ENCODE measurements around the gene CPNE8.

CPNE8 gene

DNA sequence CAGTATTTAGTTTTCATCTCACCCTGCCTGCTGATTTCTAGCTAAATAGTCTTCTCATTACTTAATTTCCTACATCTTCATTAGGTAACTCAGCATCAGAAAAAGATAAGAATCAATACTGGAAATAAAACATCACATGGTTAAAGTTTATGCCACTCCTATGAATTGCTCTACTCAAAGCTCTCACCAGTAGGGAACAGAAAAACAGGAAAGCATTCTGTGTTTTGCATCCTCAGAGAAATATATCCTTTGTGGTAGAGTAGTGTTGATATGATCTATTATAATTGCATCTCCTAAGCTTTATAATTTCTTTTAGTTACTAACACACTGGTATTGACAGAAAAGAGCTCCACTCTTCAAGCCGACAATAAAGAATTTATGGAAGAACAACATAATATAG, 9.9 kb downstream of the CPNE8 start:
- no peak overlapping the region for H2AFZ ChIP-seq (ENCODE audit: low read length, unreplicated experiment)
- H3K4me3 ChIP-seq (ENCODE audit: low read depth, low read length), result no peak overlapping the region
- no peak overlapping the region for H3K27ac ChIP-seq (ENCODE audit: low read depth, low read length)
- no peaks in the 10 kb centered on the region for H3K36me3 ChIP-seq (ENCODE audit: insufficient read depth, low read length)
- peaks cover 4% of the 10 kb centered on the region for H3K79me2 ChIP-seq (ENCODE audit: control insufficient read depth, insufficient read depth, low read length, unreplicated experiment)
- H3K4me1 ChIP-seq (ENCODE audit: control insufficient read depth, insufficient read depth, low read length, unreplicated experiment), result no peaks in the 10 kb centered on the region
- H3K27me3 ChIP-seq (ENCODE audit: insufficient read depth, low read length), result no peaks in the 10 kb centered on the region

DNA sequence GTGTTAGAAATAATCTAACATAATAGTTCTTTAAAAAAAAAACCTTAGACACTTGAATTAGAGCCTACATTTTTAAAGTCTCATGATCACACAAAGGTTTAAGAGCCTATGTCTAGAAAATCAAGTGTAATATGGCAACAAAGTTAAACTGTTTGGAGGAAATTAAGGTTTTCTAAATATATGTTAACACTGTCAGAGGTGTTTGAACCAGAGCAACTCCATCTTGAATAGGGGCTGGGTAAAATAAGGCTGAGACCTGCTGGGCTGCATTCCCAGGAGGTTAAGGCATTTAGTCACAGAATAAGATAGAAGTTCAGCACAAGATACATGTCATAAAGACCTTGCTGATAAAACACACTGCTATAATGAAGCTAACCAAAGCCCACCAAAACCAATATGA, 12.4 kb downstream of the CPNE8 start:
- Histone ChIP-seq H3K4me1 (ENCODE audit: control insufficient read depth, insufficient read depth, low read length, unreplicated experiment) (no peaks in the 10 kb centered on the region), H3K27ac (ENCODE audit: low read depth, low read length) (no peak overlapping the region), H2AFZ (ENCODE audit: low read length, unreplicated experiment) (no peak overlapping the region), H3K27me3 (ENCODE audit: insufficient read depth, low read length) (no peaks in the 10 kb centered on the region), H3K79me2 (ENCODE audit: control insufficient read depth, insufficient read depth, low read length, unreplicated experiment) (no peaks in the 10 kb centered on the region), H3K4me3 (ENCODE audit: low read depth, low read length) (no peak overlapping the region), H3K36me3 (ENCODE audit: insufficient read depth, low read length) (no peaks in the 10 kb centered on the region)

DNA sequence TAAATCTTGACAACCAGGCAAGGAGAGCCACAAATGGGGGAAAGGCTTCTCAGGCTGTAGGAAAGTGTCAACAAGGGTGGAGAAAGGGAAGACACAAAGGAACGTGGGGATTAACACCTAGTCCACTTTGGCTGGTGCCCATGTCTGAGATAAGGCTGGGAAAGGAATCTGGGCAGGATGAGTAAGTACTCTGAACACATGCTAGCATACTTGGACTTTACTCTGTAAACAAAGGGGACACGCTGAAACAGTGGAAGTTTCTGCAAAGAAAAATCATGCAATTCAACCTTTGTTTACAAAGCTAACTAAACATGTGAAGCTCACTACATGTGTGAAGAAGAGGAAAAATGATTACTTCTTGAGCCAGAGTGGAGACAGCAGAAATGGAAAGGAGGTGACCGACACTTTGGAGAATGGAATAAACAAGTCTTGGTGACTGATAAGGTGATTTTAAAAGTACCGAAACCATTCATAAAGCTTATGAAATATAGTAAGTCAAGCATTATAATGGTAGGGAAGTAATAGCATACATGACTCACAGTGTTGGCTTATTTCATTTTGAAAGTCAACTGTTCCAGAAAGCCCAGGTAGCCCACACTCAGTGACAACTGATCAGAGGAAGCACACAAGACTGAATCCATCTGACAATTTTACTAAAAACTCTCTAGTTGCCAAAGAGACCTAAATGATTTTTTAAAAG, 13.2 kb downstream of the CPNE8 start:
- no peaks in the 10 kb centered on the region for H3K4me1 ChIP-seq (ENCODE audit: control insufficient read depth, insufficient read depth, low read length, unreplicated experiment)
- no peaks in the 10 kb centered on the region for H3K79me2 ChIP-seq (ENCODE audit: control insufficient read depth, insufficient read depth, low read length, unreplicated experiment)
- H2AFZ ChIP-seq (ENCODE audit: low read length, unreplicated experiment), result no peak overlapping the region
- H3K27me3 ChIP-seq (ENCODE audit: insufficient read depth, low read length), result no peaks in the 10 kb centered on the region
- no peak overlapping the region for H3K27ac ChIP-seq (ENCODE audit: low read depth, low read length)
- H3K4me3 ChIP-seq (ENCODE audit: low read depth, low read length), result no peak overlapping the region
- H3K36me3 ChIP-seq (ENCODE audit: insufficient read depth, low read length), result no peaks in the 10 kb centered on the region

DNA sequence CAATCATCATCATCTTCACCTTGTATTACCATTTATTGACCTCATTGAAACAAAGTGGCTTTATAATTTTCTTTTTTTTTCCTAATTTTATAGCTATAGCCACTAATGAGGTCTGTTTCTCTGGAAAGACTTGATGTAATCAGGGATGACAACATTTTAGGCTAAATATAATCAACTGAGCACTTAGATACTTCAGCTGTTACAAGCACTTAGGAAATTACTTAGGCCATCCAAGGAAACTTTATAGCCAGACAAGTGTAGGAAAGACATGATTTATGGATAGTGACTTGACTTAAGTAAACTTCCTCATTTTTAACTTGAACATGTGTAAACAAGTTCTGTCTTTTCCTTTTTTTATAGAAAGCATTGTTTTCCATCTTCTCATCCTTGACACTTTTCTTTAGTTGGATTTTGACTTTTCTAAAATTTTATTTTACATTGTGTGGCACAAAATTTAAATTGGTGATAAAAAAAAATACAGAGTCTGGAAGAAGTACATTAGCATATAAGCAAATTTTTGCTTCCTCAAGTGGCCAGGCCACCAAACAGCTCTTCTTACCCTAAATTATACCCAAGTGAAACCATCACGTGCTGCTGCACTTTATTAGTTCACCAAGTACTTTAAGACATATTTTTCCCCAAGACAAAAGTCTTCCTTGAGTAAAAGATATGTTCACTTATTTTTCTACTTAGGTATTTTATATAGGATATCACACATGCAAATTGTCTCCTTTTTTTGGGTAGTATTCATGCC, 15.1 kb downstream of the CPNE8 start:
- Histone ChIP-seq H3K79me2 (ENCODE audit: control insufficient read depth, insufficient read depth, low read length, unreplicated experiment) (no peaks in the 10 kb centered on the region), H2AFZ (ENCODE audit: low read length, unreplicated experiment) (no peak overlapping the region), H3K27ac (ENCODE audit: low read depth, low read length) (no peak overlapping the region), H3K4me1 (ENCODE audit: control insufficient read depth, insufficient read depth, low read length, unreplicated experiment) (peaks cover 10% of the 10 kb centered on the region), H3K4me3 (ENCODE audit: low read depth, low read length) (no peak overlapping the region), H3K27me3 (ENCODE audit: insufficient read depth, low read length) (no peaks in the 10 kb centered on the region), H3K36me3 (ENCODE audit: insufficient read depth, low read length) (no peaks in the 10 kb centered on the region)

DNA sequence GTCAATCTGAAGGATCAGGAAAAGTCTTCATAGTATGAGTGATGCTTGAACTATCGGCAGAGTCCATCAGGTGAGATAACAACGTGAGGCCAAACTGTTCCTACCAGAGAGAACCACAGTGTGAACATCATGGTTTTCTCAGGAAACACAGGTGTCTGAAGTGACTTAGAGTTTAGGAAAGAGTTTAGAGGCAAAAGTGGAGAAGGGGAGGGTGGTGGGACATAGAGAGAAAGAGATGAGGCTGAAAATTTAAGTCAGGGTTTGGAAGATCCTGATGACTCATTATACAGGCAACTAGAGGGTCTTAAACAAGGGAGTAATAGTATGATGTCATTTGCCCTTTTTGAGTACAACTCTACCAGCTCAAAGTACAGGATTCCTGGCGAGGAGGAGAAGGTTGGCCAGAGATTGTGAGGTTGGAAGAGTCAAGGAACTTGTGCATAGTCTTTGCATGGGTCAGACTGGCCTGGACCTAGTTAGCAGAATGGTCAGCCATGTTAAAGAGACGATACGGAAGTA, 16.0 kb downstream of the CPNE8 start:
- H3K79me2 ChIP-seq (ENCODE audit: control insufficient read depth, insufficient read depth, low read length, unreplicated experiment), result no peaks in the 10 kb centered on the region
- H2AFZ ChIP-seq (ENCODE audit: low read length, unreplicated experiment), result no peak overlapping the region
- H3K27ac ChIP-seq (ENCODE audit: low read depth, low read length), result no peak overlapping the region

DNA sequence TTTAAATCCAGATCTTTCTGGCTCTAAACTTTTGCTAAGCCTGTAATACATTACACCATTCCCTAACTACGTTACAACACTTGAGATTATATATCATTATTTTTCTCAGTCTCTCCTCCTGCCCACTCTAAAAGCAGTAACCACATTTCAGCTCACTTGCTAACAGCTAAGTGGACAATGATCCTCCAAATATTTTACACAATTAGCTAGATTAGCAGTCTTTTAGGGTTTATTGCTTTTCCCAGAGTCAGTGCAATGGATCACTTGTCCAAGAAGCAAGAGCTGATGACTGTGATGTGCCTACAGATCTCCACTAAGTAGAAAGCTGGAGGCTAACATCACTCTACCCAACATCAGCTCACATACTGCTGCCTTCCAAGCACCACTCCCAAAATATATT, 17.6 kb downstream of the CPNE8 start:
- Histone ChIP-seq H3K36me3 (ENCODE audit: insufficient read depth, low read length) (no peaks in the 10 kb centered on the region), H3K27ac (ENCODE audit: low read depth, low read length) (no peak overlapping the region), H3K79me2 (ENCODE audit: control insufficient read depth, insufficient read depth, low read length, unreplicated experiment) (no peaks in the 10 kb centered on the region), H2AFZ (ENCODE audit: low read length, unreplicated experiment) (no peak overlapping the region), H3K4me3 (ENCODE audit: low read depth, low read length) (no peak overlapping the region), H3K27me3 (ENCODE audit: insufficient read depth, low read length) (no peaks in the 10 kb centered on the region), H3K4me1 (ENCODE audit: control insufficient read depth, insufficient read depth, low read length, unreplicated experiment) (peaks cover 10% of the 10 kb centered on the region)

More for the DNA sequence above, 16.0 kb downstream of the CPNE8 start:
- Histone ChIP-seq H3K4me1 (ENCODE audit: control insufficient read depth, insufficient read depth, low read length, unreplicated experiment) (peaks cover 10% of the 10 kb centered on the region), H3K4me3 (ENCODE audit: low read depth, low read length) (no peak overlapping the region), H3K27me3 (ENCODE audit: insufficient read depth, low read length) (no peaks in the 10 kb centered on the region), H3K36me3 (ENCODE audit: insufficient read depth, low read length) (no peaks in the 10 kb centered on the region)

DNA sequence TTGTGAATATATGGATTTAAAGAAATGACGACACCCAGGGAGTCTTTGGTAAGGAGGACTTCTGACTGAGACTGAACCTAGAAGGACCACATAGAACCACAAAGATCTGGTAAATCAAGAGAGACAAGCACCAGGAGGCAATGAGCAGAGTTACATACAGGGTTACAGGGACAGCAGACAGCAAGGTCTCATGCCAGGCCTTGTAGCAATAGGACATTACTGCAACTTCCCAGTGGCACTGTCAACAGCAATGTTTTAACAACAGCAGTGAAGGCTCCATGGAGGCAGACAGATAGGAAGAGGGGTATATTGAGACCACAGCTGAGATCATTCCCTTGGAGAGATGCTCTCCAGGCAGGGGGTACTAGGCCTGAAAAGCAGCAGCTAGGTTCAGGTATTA, 18.5 kb downstream of the CPNE8 start:
- no peaks in the 10 kb centered on the region for H3K79me2 ChIP-seq (ENCODE audit: control insufficient read depth, insufficient read depth, low read length, unreplicated experiment)

DNA sequence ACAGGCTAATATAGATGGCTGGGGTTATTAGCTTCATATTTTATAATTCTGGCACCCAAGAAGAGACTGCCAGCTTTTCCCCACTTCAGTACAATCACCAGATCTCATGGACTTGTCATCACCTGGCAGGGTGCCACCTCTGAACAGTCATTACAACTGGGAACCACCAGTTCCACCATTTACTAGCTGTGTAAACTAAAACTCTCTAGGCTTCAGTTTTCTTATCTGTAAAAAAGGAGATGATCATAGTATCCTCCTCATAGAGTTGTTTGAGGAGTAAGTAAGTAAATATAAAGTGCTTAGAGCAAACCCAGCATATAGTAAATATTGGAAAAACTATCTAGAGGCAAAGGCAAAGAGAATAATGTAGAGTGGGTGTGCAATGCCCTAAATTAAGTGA, 19.3 kb downstream of the CPNE8 start:
- Histone ChIP-seq H3K4me3 (ENCODE audit: low read depth, low read length) (no peak overlapping the region), H3K4me1 (ENCODE audit: control insufficient read depth, insufficient read depth, low read length, unreplicated experiment) (peaks cover 10% of the 10 kb centered on the region), H3K27me3 (ENCODE audit: insufficient read depth, low read length) (no peaks in the 10 kb centered on the region), H2AFZ (ENCODE audit: low read length, unreplicated experiment) (no peak overlapping the region), H3K27ac (ENCODE audit: low read depth, low read length) (no peak overlapping the region), H3K79me2 (ENCODE audit: control insufficient read depth, insufficient read depth, low read length, unreplicated experiment) (no peaks in the 10 kb centered on the region), H3K36me3 (ENCODE audit: insufficient read depth, low read length) (no peaks in the 10 kb centered on the region)

More for the DNA sequence above, 18.5 kb downstream of the CPNE8 start:
- Histone ChIP-seq H3K27ac (ENCODE audit: low read depth, low read length) (no peak overlapping the region), H3K4me1 (ENCODE audit: control insufficient read depth, insufficient read depth, low read length, unreplicated experiment) (peaks cover 10% of the 10 kb centered on the region), H2AFZ (ENCODE audit: low read length, unreplicated experiment) (no peak overlapping the region), H3K4me3 (ENCODE audit: low read depth, low read length) (no peak overlapping the region), H3K27me3 (ENCODE audit: insufficient read depth, low read length) (no peaks in the 10 kb centered on the region), H3K36me3 (ENCODE audit: insufficient read depth, low read length) (no peaks in the 10 kb centered on the region)

DNA sequence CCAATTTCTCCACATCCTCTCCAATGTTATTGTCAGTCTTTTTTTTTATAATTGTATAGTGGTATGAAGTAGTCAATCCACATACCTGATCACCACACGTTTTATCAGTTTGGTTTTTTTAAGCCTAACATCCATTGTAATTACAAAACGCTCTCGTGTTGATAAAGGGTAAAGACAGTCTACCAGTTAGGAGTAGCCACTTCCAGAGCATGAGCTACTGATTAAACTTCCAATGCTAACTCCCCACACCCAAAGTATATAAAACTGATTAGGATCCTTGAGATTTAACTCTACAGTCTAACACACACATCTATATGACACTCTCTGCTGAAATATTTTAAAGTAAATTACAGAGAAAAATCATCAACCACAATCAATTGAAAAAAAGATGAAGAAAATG, 20.7 kb downstream of the CPNE8 start:
- H3K36me3 ChIP-seq (ENCODE audit: insufficient read depth, low read length), result no peaks in the 10 kb centered on the region
- peaks cover 10% of the 10 kb centered on the region for H3K4me1 ChIP-seq (ENCODE audit: control insufficient read depth, insufficient read depth, low read length, unreplicated experiment)
- H3K79me2 ChIP-seq (ENCODE audit: control insufficient read depth, insufficient read depth, low read length, unreplicated experiment), result no peaks in the 10 kb centered on the region
- no peak overlapping the region for H3K4me3 ChIP-seq (ENCODE audit: low read depth, low read length)
- no peak overlapping the region for H3K27ac ChIP-seq (ENCODE audit: low read depth, low read length)
- no peaks in the 10 kb centered on the region for H3K27me3 ChIP-seq (ENCODE audit: insufficient read depth, low read length)
- no peak overlapping the region for H2AFZ ChIP-seq (ENCODE audit: low read length, unreplicated experiment)

DNA sequence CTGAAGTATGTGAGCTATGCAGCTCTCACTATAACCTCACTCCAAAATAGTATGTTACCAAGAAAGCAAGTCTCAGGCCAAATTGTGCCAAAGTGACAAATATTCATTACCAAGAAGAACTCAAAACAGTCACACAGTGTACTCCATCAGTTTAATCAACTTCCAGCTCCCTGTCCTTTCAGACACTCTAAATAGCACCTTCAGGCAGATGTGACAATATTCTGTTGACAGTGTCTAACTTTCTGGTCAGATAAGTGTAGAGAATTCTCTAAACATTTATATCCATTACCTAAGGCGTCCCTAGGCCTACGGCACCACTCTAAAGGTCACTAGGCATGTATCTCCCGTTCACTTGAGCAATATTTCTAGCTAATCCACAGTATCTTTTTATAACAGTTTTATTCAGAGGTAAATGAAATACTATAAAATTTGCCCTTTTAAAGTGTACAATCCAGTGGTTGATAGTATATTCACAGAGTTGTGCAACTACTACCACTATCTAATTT, 21.7 kb downstream of the CPNE8 start:
- Histone ChIP-seq H3K27me3 (ENCODE audit: insufficient read depth, low read length) (no peaks in the 10 kb centered on the region), H3K4me1 (ENCODE audit: control insufficient read depth, insufficient read depth, low read length, unreplicated experiment) (peaks cover 10% of the 10 kb centered on the region), H3K4me3 (ENCODE audit: low read depth, low read length) (no peak overlapping the region), H3K79me2 (ENCODE audit: control insufficient read depth, insufficient read depth, low read length, unreplicated experiment) (no peaks in the 10 kb centered on the region), H2AFZ (ENCODE audit: low read length, unreplicated experiment) (no peak overlapping the region), H3K27ac (ENCODE audit: low read depth, low read length) (no peak overlapping the region), H3K36me3 (ENCODE audit: insufficient read depth, low read length) (no peaks in the 10 kb centered on the region)

DNA sequence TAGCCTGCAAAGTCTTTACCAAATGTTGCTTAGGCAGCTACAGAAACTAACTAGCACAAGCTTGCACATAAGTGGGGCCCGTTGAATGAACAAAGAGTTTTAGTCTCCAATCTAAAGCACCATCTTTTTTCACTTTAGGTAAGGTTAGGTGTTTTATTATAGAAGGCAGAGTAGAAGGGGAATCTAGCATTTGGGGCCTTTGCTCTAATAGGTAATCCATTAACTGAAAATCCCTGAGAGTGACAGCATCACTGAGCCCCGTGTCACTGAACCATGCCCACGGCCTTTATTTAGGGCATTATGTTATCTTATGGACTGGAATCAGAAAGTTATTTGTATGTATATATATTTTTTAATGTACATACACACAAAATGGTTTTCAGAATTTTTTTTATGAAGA, 25.1 kb downstream of the CPNE8 start:
- Histone ChIP-seq H3K27me3 (ENCODE audit: insufficient read depth, low read length) (no peaks in the 10 kb centered on the region), H3K36me3 (ENCODE audit: insufficient read depth, low read length) (no peaks in the 10 kb centered on the region), H3K4me3 (ENCODE audit: low read depth, low read length) (no peak overlapping the region), H2AFZ (ENCODE audit: low read length, unreplicated experiment) (no peak overlapping the region), H3K27ac (ENCODE audit: low read depth, low read length) (no peak overlapping the region), H3K79me2 (ENCODE audit: control insufficient read depth, insufficient read depth, low read length, unreplicated experiment) (no peaks in the 10 kb centered on the region), H3K4me1 (ENCODE audit: control insufficient read depth, insufficient read depth, low read length, unreplicated experiment) (no peaks in the 10 kb centered on the region)

Data from ACC112 (cell line).